ENCODE data around the gene PTPDC1.
"Not testable (repeated sequence)": the region's sequence is repeated elsewhere in the genome, so short reads cannot be mapped to it uniquely, and the experiment has no call there.

PTPDC1 gene

GRCh38 chr9:94086486-94087345 lies 2.5 kb downstream of the PTPDC1 start:
- H3K36me3 ChIP-seq (ENCODE audit: control insufficient read depth in 1 of 2, insufficient read depth in 2 of 2, low read length in 2 of 2) = no peaks in the 10 kb centered on the region
- no peak overlapping the region for H4K91ac ChIP-seq (ENCODE audit: low read depth, low read length)
- no peak overlapping the region for H3K9ac ChIP-seq (ENCODE audit: low read length)
- H3K79me1 ChIP-seq (ENCODE audit: low read length) = no peaks in the 10 kb centered on the region
- no peak overlapping the region for H3K18ac ChIP-seq (ENCODE audit: low read length)
- H3K27me3 ChIP-seq (ENCODE audit: insufficient read depth, low read length) = no peaks in the 10 kb centered on the region
- no peak overlapping the region for H2AK5ac ChIP-seq (ENCODE audit: low read length)
- no peak overlapping the region for H3K4me2 ChIP-seq (ENCODE audit: low read length)
- no peak overlapping the region for H2AFZ ChIP-seq (ENCODE audit: insufficient read depth, low read length, poor library complexity)
- H3K4me1 ChIP-seq (ENCODE audit: control insufficient read depth in 1 of 2, insufficient read depth in 2 of 2, low read length in 2 of 2) = no peaks in the 10 kb centered on the region
- no peaks in the 10 kb centered on the region for H3K9me3 ChIP-seq (ENCODE audit: insufficient read depth, low read depth, low read length)
- H2BK12ac ChIP-seq (ENCODE audit: low read length) = no peak overlapping the region
- H3K14ac ChIP-seq (ENCODE audit: low read length) = no peak overlapping the region
- H3K4me3 ChIP-seq (ENCODE audit: low read depth, low read length) = no peak overlapping the region
- H3K23ac ChIP-seq (ENCODE audit: low read length) = no peak overlapping the region
- H2BK120ac ChIP-seq (ENCODE audit: insufficient read depth, low read length, poor library complexity) = no peak overlapping the region
- H4K8ac ChIP-seq (ENCODE audit: low read depth, low read length) = no peak overlapping the region
- H3K79me2 ChIP-seq (ENCODE audit: control insufficient read depth, insufficient read depth, low read length, poor library complexity) = no peaks in the 10 kb centered on the region
- H3K27ac ChIP-seq (ENCODE audit: low read depth, low read length) = no peak overlapping the region
- H4K12ac ChIP-seq (ENCODE audit: low read depth, low read length) = no peak overlapping the region
- DNase-seq = no peak
- no peak overlapping the region for H2BK5ac ChIP-seq (ENCODE audit: low read depth, low read length, poor library complexity)
- WGBS (ENCODE audit: extremely low coverage, insufficient coverage, insufficient read length) = no CpG with 5 or more reads among the region's 3 CpGs
- no peak overlapping the region for H3K4ac ChIP-seq (ENCODE audit: low read depth, low read length)

GRCh38 chr9:94094219-94095145 lies 10.2 kb downstream of the PTPDC1 start:
- H3K36me3 ChIP-seq (ENCODE audit: control insufficient read depth in 1 of 2, insufficient read depth in 2 of 2, low read length in 2 of 2); H3K79me2 ChIP-seq (ENCODE audit: control insufficient read depth, insufficient read depth, low read length, poor library complexity); DNase-seq; H3K9ac ChIP-seq (ENCODE audit: low read length); H3K23ac ChIP-seq (ENCODE audit: low read length); H3K4ac ChIP-seq (ENCODE audit: low read depth, low read length); H3K79me1 ChIP-seq (ENCODE audit: low read length); H3K27me3 ChIP-seq (ENCODE audit: insufficient read depth, low read length); H2BK12ac ChIP-seq (ENCODE audit: low read length); H3K4me2 ChIP-seq (ENCODE audit: low read length); H3K14ac ChIP-seq (ENCODE audit: low read length); H3K9me3 ChIP-seq (ENCODE audit: insufficient read depth, low read depth, low read length); H3K18ac ChIP-seq (ENCODE audit: low read length); H2BK5ac ChIP-seq (ENCODE audit: low read depth, low read length, poor library complexity); H2AFZ ChIP-seq (ENCODE audit: insufficient read depth, low read length, poor library complexity); H3K27ac ChIP-seq (ENCODE audit: low read depth, low read length); H3K4me3 ChIP-seq (ENCODE audit: low read depth, low read length); H2AK5ac ChIP-seq (ENCODE audit: low read length); H3K4me1 ChIP-seq (ENCODE audit: control insufficient read depth in 1 of 2, insufficient read depth in 2 of 2, low read length in 2 of 2); H4K91ac ChIP-seq (ENCODE audit: low read depth, low read length): not testable (repeated sequence)
- no CpG with 5 or more reads among the region's 33 CpGs for WGBS (ENCODE audit: extremely low coverage, insufficient coverage, insufficient read length)
- Histone ChIP-seq H2BK120ac (ENCODE audit: insufficient read depth, low read length, poor library complexity) (peak overlapping the region; percentile 22), H4K12ac (ENCODE audit: low read depth, low read length) (peak overlapping the region; percentile 70), H4K8ac (ENCODE audit: low read depth, low read length) (peak overlapping the region; percentile 65)

- no peak overlapping the region for H2AFZ ChIP-seq (ENCODE audit: insufficient read depth, low read length, poor library complexity)
- H3K23ac ChIP-seq (ENCODE audit: low read length) = no peak overlapping the region
- no CpG with 5 or more reads among the region's 9 CpGs for WGBS (ENCODE audit: extremely low coverage, insufficient coverage, insufficient read length)
Observed at GRCh38 chr9:94096819-94097577, 12.7 kb downstream of the PTPDC1 start.

GRCh38 chr9:94097788-94098414 lies 13.6 kb downstream of the PTPDC1 start:
- no peaks in the 10 kb centered on the region for H3K4me1 ChIP-seq (ENCODE audit: control insufficient read depth in 1 of 2, insufficient read depth in 2 of 2, low read length in 2 of 2)
- no peak overlapping the region for H3K4me3 ChIP-seq (ENCODE audit: low read depth, low read length)
- H3K4ac ChIP-seq (ENCODE audit: low read depth, low read length) = no peak overlapping the region
- H3K9ac ChIP-seq (ENCODE audit: low read length) = no peak overlapping the region
- H3K79me2 ChIP-seq (ENCODE audit: control insufficient read depth, insufficient read depth, low read length, poor library complexity) = no peaks in the 10 kb centered on the region
- no CpG with 5 or more reads among the region's 6 CpGs for WGBS (ENCODE audit: extremely low coverage, insufficient coverage, insufficient read length)
- H3K4me2 ChIP-seq (ENCODE audit: low read length) = no peak overlapping the region
- no peaks in the 10 kb centered on the region for H3K36me3 ChIP-seq (ENCODE audit: control insufficient read depth in 1 of 2, insufficient read depth in 2 of 2, low read length in 2 of 2)
- H3K9me3 ChIP-seq (ENCODE audit: insufficient read depth, low read depth, low read length) = no peaks in the 10 kb centered on the region
- H4K91ac ChIP-seq (ENCODE audit: low read depth, low read length) = no peak overlapping the region
- no peak for DNase-seq
- no peaks in the 10 kb centered on the region for H3K27me3 ChIP-seq (ENCODE audit: insufficient read depth, low read length)
- H2AK5ac ChIP-seq (ENCODE audit: low read length) = no peak overlapping the region
- no peak overlapping the region for H3K18ac ChIP-seq (ENCODE audit: low read length)
- H4K8ac ChIP-seq (ENCODE audit: low read depth, low read length) = no peak overlapping the region
- no peak overlapping the region for H2BK120ac ChIP-seq (ENCODE audit: insufficient read depth, low read length, poor library complexity)
- H3K79me1 ChIP-seq (ENCODE audit: low read length) = no peaks in the 10 kb centered on the region
- H2BK5ac ChIP-seq (ENCODE audit: low read depth, low read length, poor library complexity) = no peak overlapping the region
- H3K27ac ChIP-seq (ENCODE audit: low read depth, low read length) = no peak overlapping the region
- no peak overlapping the region for H3K23ac ChIP-seq (ENCODE audit: low read length)
- H2BK12ac ChIP-seq (ENCODE audit: low read length) = no peak overlapping the region
- no peak overlapping the region for H2AFZ ChIP-seq (ENCODE audit: insufficient read depth, low read length, poor library complexity)
- H3K14ac ChIP-seq (ENCODE audit: low read length) = no peak overlapping the region
- H4K12ac ChIP-seq (ENCODE audit: low read depth, low read length) = no peak overlapping the region

More at GRCh38 chr9:94096819-94097577, 12.7 kb downstream of the PTPDC1 start:
- no peaks in the 10 kb centered on the region for H3K79me2 ChIP-seq (ENCODE audit: control insufficient read depth, insufficient read depth, low read length, poor library complexity)
- no peak overlapping the region for H3K4me3 ChIP-seq (ENCODE audit: low read depth, low read length)
- no peak overlapping the region for H2BK12ac ChIP-seq (ENCODE audit: low read length)
- no peak overlapping the region for H3K27ac ChIP-seq (ENCODE audit: low read depth, low read length)
- H3K4ac ChIP-seq (ENCODE audit: low read depth, low read length) = no peak overlapping the region
- H3K36me3 ChIP-seq (ENCODE audit: control insufficient read depth in 1 of 2, insufficient read depth in 2 of 2, low read length in 2 of 2) = no peaks in the 10 kb centered on the region
- no peaks in the 10 kb centered on the region for H3K79me1 ChIP-seq (ENCODE audit: low read length)
- H3K9me3 ChIP-seq (ENCODE audit: insufficient read depth, low read depth, low read length) = no peaks in the 10 kb centered on the region
- no peak overlapping the region for H2BK120ac ChIP-seq (ENCODE audit: insufficient read depth, low read length, poor library complexity)
- H4K12ac ChIP-seq (ENCODE audit: low read depth, low read length) = no peak overlapping the region
- H3K27me3 ChIP-seq (ENCODE audit: insufficient read depth, low read length) = no peaks in the 10 kb centered on the region
- no peak for DNase-seq
- H3K18ac ChIP-seq (ENCODE audit: low read length) = no peak overlapping the region
- no peak overlapping the region for H3K9ac ChIP-seq (ENCODE audit: low read length)
- H2AK5ac ChIP-seq (ENCODE audit: low read length) = no peak overlapping the region
- H3K4me2 ChIP-seq (ENCODE audit: low read length) = no peak overlapping the region
- no peaks in the 10 kb centered on the region for H3K4me1 ChIP-seq (ENCODE audit: control insufficient read depth in 1 of 2, insufficient read depth in 2 of 2, low read length in 2 of 2)
- H4K8ac ChIP-seq (ENCODE audit: low read depth, low read length) = no peak overlapping the region
- no peak overlapping the region for H4K91ac ChIP-seq (ENCODE audit: low read depth, low read length)
- no peak overlapping the region for H2BK5ac ChIP-seq (ENCODE audit: low read depth, low read length, poor library complexity)
- H3K14ac ChIP-seq (ENCODE audit: low read length) = no peak overlapping the region

Data from trophoblast cell (in vitro differentiated cells and primary cell).